Fibroblast of the aortic adventitia (primary cell): Measurements from ENCODE around the gene FUZ. TPM values are rescaled to one million over a fixed set of nuclear protein-coding genes. Genes with fewer than 3 reads are reported as not detected.
A peak's percentile ranks its signal among the peaks of the same experiment; 100 is the strongest.

Source experiments
- DNase-seq: peaks from one replicate; pipeline ENCODE4 v3.0.0-alpha.2; 2010; ENCODE audit warnings: low read depth
- H3K4me3 ChIP-seq: 2 replicates; pipeline ENCODE4 v1.5.1; 2011; ENCODE audit warnings: low read depth, mild to moderate bottlenecking, control low read depth, low read length, moderate library complexity
- CTCF ChIP-seq: IDR thresholded peaks from 2 replicates; pipeline ENCODE4 v1.5.1; 2011; ENCODE audit warnings: mild to moderate bottlenecking, low read length, control low read depth, inconsistent platforms; ENCODE audit not compliant: insufficient read depth
- total RNA-seq: library from RNA; depleted of rRNA; stranded (reverse); fragments of >200 nt; gene quantifications from 2 replicates; pipeline ENCODE4 v1.2.3, GENCODE V29; 2012; ENCODE audit warnings: low replicate concordance

The FUZ gene
- total RNA-seq, 1 donor = 23.5 TPM

GRCh38 chr19:49772850-49773432, 40.2 kb downstream of the FUZ start:
- H3K4me3 ChIP-seq = no peak overlapping the region
- no peak for DNase-seq

DNA sequence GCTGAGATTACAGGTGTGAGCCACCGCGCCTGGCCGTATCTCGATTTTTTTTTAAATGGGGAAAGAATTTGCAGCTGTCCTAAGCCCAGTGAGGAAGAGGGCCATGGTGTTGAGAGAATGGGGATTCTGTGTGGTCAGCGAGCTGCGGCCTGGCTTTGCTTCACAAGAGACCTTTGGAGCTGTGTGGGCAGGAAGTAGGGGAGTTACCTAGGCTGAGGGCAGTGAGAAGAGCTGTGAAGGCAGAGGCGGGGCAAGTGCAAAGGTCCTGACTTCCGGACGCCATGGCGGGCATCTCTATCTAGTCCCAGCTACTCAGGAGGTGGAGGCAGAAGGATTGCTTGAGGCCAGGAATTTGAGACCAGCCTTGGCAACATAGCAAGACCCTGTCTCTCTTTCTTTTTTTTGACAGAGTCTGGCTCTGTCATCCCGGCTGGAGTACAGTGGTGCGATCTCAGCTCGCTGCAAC, 41.4 kb downstream of the FUZ start:
- no peak overlapping the region for H3K4me3 ChIP-seq
- DNase-seq = no peak
- no peak for TF ChIP-seq CTCF

More at GRCh38 chr19:49772850-49773432, 40.2 kb downstream of the FUZ start:
- no peak for TF ChIP-seq CTCF

DNA sequence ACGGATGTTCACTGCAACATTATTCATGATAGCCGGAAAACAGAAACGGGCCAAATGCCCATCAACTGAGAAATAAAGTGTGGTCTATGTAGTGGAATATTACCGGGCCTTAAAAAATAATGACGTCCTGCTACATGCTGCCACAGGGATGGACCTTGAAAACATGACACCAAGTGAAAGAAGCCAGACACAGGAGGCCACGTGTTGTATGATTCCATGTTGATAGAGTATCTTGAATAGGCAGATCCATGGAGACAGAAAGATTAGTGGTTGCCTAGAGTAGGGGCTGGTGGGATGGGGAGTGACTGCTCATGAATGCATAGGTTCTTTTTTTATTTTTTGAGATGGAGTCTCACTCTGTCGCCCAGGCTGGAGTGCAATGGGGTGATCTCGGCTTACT, 42.6 kb downstream of the FUZ start:
- no peak overlapping the region for H3K4me3 ChIP-seq
- DNase-seq = no peak
- no peak for TF ChIP-seq CTCF

DNA sequence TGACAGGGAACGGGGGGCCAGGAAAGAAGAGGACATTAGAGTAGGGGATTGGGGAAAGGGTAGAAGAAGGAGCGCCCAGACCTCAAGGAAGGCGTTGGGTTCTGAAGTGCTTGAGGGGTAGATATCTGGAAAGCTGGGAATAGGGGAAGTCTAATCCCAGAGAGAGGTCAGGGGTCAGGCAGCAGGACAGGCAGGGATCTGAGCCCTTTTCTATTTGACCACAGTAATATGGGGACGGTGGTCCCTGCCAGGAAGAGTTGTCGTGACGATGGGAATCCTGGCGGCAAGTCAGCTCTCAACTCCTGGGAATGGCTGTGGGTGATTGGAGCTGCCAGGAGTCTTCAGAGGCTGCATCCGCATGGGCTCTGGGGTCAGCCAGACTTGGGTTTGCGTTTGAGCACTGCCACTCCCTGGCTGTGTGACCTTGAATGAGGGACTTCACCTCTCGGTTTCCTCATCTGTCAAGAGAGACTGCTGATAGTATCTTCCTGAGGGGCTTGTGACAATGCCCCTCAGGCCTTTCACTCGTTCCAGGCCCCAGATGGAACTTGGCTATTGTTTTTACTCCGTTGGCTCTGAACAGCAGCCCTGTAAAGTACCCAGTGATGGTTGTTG, 45.0 kb downstream of the FUZ start:
- DNase-seq = no peak
- H3K4me3 ChIP-seq = peak overlapping the region; percentile 92
- no peak for TF ChIP-seq CTCF

DNA sequence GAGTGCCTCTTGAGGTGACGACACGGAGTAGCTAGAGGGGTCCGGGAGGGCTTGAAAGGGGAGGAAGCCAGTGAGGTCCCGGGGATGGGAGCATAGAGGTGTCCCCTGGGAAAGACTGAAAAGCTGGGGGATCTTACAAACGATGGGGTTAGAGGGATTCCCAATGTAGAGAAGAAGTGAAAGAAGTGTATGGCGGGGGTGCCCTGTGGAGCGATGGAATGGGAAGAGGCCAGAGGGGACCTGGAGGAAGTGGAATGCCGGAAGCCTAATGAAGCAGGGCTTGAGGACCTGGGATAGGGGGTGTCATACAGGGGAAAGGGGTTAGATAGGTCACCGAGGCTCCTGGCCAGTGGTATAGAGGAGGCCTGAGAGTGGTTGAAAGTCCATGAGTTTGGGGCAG, 45.7 kb downstream of the FUZ start:
- DNase-seq = peak; percentile 11
- no peak for TF ChIP-seq CTCF
- H3K4me3 ChIP-seq = peak overlapping the region; percentile 92

- no peak for DNase-seq
- no peak for TF ChIP-seq CTCF
- peak within 1 kb of the TSS; percentile 92 for H3K4me3 ChIP-seq
Observed at GRCh38 chr19:49766930-49767299, 46.2 kb downstream of the FUZ start, which contains the start of gene AP2A1. AP2A1 (plus strand) TSS chr19:49767001; CDS start chr19:49767134, 133 bp downstream.
